Measurements from ENCODE around the gene KHDC4. TPM values are rescaled to one million over a fixed set of nuclear protein-coding genes. Genes with fewer than 3 reads are reported as not detected.

KHDC4 gene
- total and polyA plus RNA-seq, 2 of the 13 experiments (the other 11 are each of a cell fraction or from before 2014, with no cell fraction given): 33.5 to 92.0 TPM

GRCh38 chr1:155983191-155984024, 49.2 kb upstream of the KHDC4 start:
- POLR2A ChIA-PET: interaction anchor here (0.7 to 13.5 kb wide), 15 partner anchors 9 to 124 kb away, joined by 3 to 390 read pairs (median 8); partner anchors contain the start of genes KHDC4, RXFP4 and SYT11
- H3K4me1 ChIP-seq (ENCODE audit: insufficient read depth, low read length): peaks cover 63% of the 10 kb centered on the region
- H3K79me2 ChIP-seq (ENCODE audit: insufficient read depth, low read length): no peaks in the 10 kb centered on the region
- WGBS (ENCODE audit: low lambda C conversion rate): 32% methylated on average over 4 of the region's 4 CpGs
- peak overlapping the region in 1 of 3 experiments; percentile 25; a peak in 2 of 6 replicates for H3K4me3 ChIP-seq (replicated peaks in 1 of 3; ENCODE audit: insufficient read depth in 1 of 3, low read depth in 2 of 3, low read length in 3 of 3)
- in situ Hi-C loops (cut with HindIII; ENCODE audit: extremely low pct_ligation_motif_present, low pct_unique_long_range_greater_than_20kb) (loop anchor here (10.0 kb wide), 1 partner anchor 49 kb away; the partner anchor contains the start of gene KHDC4), intact Hi-C loops (cut with micrococcal nuclease; ENCODE audit: unreplicated experiment) (no loop called here)
- no peaks in the 10 kb centered on the region for H3K9me3 ChIP-seq (ENCODE audit: low read length)
- ATAC-seq (peak; percentile 86), DNase-seq (ENCODE audit: low spot score) (peak; percentile 44), FAIRE-seq (peak; percentile 55)
- peak overlapping the region; percentile 46 for H3K4me2 ChIP-seq (ENCODE audit: low read depth, low read length)
- H3K27me3 ChIP-seq (ENCODE audit: control insufficient read depth in 1 of 2, insufficient read depth in 2 of 2, low read length in 2 of 2): no peaks in the 10 kb centered on the region
- no peaks in the 10 kb centered on the region for H3K36me3 ChIP-seq (replicated peaks in 1 of 2; ENCODE audit: control insufficient read depth in 1 of 2, insufficient read depth in 2 of 2, low read length in 2 of 2)
- no TSS peak for BruUV-seq (replicated peaks)
- H4K20me1 ChIP-seq (ENCODE audit: insufficient read depth, low read length): no peaks in the 10 kb centered on the region
- CTCF ChIA-PET (ENCODE audit: low intra/inter-chr PET ratio, low total read pairs): interaction anchor here (1.0 kb wide), 1 partner anchor 45 kb away, joined by 4 read pairs; no protein-coding TSS in a partner anchor
- H3K9ac ChIP-seq (ENCODE audit: insufficient read depth, low read depth, low read length): peak overlapping the region; percentile 26; the same call in 1 of the 2 replicates
- H3K27ac ChIP-seq (ENCODE audit: extremely low read length, insufficient read depth, low read length): peak overlapping the region; percentile 11
- no peak overlapping the region for H2AFZ ChIP-seq (ENCODE audit: low read length)
- no peak for TF ChIP-seq ARHGAP35 (CRISPR knock-in tag; IDR thresholded peaks at IDR 0.05; ENCODE audit: borderline replicate concordance)
- TF ChIP-seq ZBTB26 (CRISPR knock-in tag; IDR thresholded peaks at IDR 0.05; ENCODE audit: borderline replicate concordance): no peak
- TF ChIP-seq ZNF710 (CRISPR knock-in tag; IDR thresholded peaks at IDR 0.05; ENCODE audit: borderline replicate concordance): no peak
- TF ChIP-seq FOXA1 (IDR thresholded peaks at IDR 0.05): no peak
- TF ChIP-seq FOXA1 (CRISPR knock-in tag; IDR thresholded peaks at IDR 0.05): peak; percentile 27; the same call in 1 of the 2 replicates
- peak; percentile 62 for TF ChIP-seq ZFP91 (CRISPR knock-in tag; IDR thresholded peaks at IDR 0.05; ENCODE audit: borderline replicate concordance)
- TF ChIP-seq KAT8 (CRISPR knock-in tag; IDR thresholded peaks at IDR 0.05): peak; percentile 47; the same call in 1 of the 2 replicates
- TF ChIP-seq ZNF362 (CRISPR knock-in tag; IDR thresholded peaks at IDR 0.05; ENCODE audit: borderline replicate concordance): no peak
- peak; percentile 57 for TF ChIP-seq CTCF (CRISPR knock-in tag; IDR thresholded peaks at IDR 0.05)
- no peak for TF ChIP-seq ZNF337 (CRISPR knock-in tag; IDR thresholded peaks at IDR 0.05; ENCODE audit: borderline replicate concordance, low read depth)
- no peak for TF ChIP-seq ATF7-NPFF (CRISPR knock-in tag; IDR thresholded peaks at IDR 0.05; ENCODE audit: low read depth)
